LNCaP clone FGC (cell line): ENCODE results near the gene GLIPR2.

Experiments
- DNase-seq: peaks from one replicate; pipeline ENCODE4 v3.0.0-alpha.2; 2011; ENCODE audit warnings: low read depth
- H3K4me3 ChIP-seq: 2 replicates; pipeline ENCODE4 v1.5.1; 2011; ENCODE audit warnings: mild to moderate bottlenecking, low read depth, low read length, control low read depth
- CTCF ChIP-seq: IDR thresholded peaks from 2 replicates; pipeline ENCODE4 v1.5.1; 2012; ENCODE audit warnings: mild to moderate bottlenecking; ENCODE audit not compliant: control insufficient read depth, insufficient read depth; ENCODE audit errors: extremely low read depth

The GLIPR2 gene

GRCh38 chr9:36093384-36093783 lies 43.1 kb upstream of the GLIPR2 start:
- no peak for TF ChIP-seq CTCF
- no peak overlapping the region for H3K4me3 ChIP-seq
- DNase-seq: no peak

- H3K4me3 ChIP-seq: no peak overlapping the region
- no peak for TF ChIP-seq CTCF
- DNase-seq: peak; percentile 93
Measured at GRCh38 chr9:36099718-36100117, 36.8 kb upstream of the GLIPR2 start.

GRCh38 chr9:36100532-36100931 lies 36.0 kb upstream of the GLIPR2 start:
- no peak for TF ChIP-seq CTCF
- H3K4me3 ChIP-seq: no peak overlapping the region
- DNase-seq: no peak

- DNase-seq: peak; percentile 98
- no peak overlapping the region for H3K4me3 ChIP-seq
- TF ChIP-seq CTCF: no peak
Measured at GRCh38 chr9:36101916-36102741, 34.4 kb upstream of the GLIPR2 start.

GRCh38 chr9:36102742-36103495 lies 33.6 kb upstream of the GLIPR2 start:
- TF ChIP-seq CTCF: peak; percentile 78
- H3K4me3 ChIP-seq: no peak overlapping the region
- DNase-seq: peak; percentile 53

GRCh38 chr9:36109071-36109470 lies 27.5 kb upstream of the GLIPR2 start:
- H3K4me3 ChIP-seq: no peak overlapping the region
- DNase-seq: no peak

More at GRCh38 chr9:36109071-36109470, 27.5 kb upstream of the GLIPR2 start:
- TF ChIP-seq CTCF: no peak
